ENCODE data around the gene CDK16.

CDK16 gene

DNA sequence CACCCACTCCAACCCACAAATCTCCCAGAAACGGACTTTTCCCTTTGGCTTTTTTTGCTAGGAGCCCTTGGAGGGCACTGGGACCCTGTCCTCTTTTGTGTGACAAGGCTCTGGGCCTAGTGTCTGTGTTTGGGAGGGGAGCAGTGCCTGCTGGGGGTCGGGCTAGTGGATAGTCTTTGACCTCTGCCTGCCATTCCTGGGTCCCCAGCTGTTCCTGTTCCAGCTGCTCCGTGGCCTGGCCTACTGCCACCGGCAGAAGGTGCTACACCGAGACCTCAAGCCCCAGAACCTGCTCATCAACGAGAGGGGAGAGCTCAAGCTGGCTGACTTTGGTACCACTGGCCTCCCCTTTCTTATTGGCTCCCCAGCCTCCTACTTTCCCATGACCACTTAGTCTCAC is 7.6 kb downstream of the CDK16 start:
- DNase-seq: peak in 1 of 2 donors; percentile 25
- peaks cover 28 to 65% (median 63%) of the 10 kb centered on the region in 3 donors for H3K36me3 ChIP-seq
- no peaks in the 10 kb centered on the region for H3K27me3 ChIP-seq
- TF ChIP-seq, protein P1, sequence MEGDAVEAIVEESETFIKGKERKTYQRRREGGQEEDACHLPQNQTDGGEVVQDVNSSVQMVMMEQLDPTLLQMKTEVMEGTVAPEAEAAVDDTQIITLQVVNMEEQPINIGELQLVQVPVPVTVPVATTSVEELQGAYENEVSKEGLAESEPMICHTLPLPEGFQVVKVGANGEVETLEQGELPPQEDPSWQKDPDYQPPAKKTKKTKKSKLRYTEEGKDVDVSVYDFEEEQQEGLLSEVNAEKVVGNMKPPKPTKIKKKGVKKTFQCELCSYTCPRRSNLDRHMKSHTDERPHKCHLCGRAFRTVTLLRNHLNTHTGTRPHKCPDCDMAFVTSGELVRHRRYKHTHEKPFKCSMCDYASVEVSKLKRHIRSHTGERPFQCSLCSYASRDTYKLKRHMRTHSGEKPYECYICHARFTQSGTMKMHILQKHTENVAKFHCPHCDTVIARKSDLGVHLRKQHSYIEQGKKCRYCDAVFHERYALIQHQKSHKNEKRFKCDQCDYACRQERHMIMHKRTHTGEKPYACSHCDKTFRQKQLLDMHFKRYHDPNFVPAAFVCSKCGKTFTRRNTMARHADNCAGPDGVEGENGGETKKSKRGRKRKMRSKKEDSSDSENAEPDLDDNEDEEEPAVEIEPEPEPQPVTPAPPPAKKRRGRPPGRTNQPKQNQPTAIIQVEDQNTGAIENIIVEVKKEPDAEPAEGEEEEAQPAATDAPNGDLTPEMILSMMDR (IDR thresholded peaks at IDR 0.05): no peak
- H3K27ac ChIP-seq: no peak overlapping the region
- no peak overlapping the region for H3K4me3 ChIP-seq
- H3K9me3 ChIP-seq: no peaks in the 10 kb centered on the region
- no peaks in the 10 kb centered on the region for H3K4me1 ChIP-seq
- intact Hi-C loops (cut with DNase I; ENCODE audit: low total_unique reads): no loop called here

DNA sequence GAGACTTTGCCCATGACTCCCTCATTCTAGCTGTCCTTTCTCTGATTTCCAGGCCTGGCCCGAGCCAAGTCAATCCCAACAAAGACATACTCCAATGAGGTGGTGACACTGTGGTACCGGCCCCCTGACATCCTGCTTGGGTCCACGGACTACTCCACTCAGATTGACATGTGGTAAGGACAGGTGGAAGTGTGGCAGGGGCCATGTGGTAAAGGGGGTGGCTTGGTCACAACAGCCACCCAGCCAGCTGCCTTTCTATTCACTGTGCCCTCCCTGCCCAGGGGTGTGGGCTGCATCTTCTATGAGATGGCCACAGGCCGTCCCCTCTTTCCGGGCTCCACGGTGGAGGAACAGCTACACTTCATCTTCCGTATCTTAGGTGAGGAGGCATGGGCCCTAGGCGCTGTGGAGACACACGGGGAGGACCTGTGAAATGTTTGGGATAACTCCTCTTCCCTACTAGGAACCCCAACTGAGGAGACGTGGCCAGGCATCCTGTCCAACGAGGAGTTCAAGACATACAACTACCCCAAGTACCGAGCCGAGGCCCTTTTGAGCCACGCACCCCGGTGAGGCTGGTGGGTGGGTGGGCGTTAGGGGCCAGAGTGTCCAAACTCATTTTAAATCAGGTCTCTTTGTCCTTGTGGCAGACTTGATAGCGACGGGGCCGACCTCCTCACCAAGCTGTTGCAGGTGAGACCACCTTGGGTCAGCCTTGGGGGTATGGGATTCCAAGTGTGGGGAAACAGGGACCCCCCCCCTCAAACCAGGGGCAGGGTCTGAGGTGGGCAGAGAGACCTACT is 8.3 kb downstream of the CDK16 start:
- intact Hi-C loops (cut with DNase I; ENCODE audit: low total_unique reads): no loop called here
- peaks cover 28 to 65% (median 60%) of the 10 kb centered on the region in 3 donors for H3K36me3 ChIP-seq
- H3K4me1 ChIP-seq: no peaks in the 10 kb centered on the region
- H3K27ac ChIP-seq: no peak overlapping the region
- H3K27me3 ChIP-seq: no peaks in the 10 kb centered on the region
- TF ChIP-seq, protein P1 (IDR thresholded peaks at IDR 0.05): no peak
- peak in 1 of 2 donors; percentile 40 for DNase-seq
- no peak overlapping the region for H3K4me3 ChIP-seq
- H3K9me3 ChIP-seq: no peaks in the 10 kb centered on the region

DNA sequence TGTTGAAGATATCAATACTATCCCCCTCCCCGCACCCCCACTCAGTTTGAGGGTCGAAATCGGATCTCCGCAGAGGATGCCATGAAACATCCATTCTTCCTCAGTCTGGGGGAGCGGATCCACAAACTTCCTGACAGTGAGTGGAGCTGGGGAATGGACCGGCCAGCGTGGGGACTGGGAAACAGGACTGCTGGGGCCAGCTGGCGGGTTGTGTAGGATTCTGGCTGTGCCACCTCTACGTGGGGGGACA is 8.8 kb downstream of the CDK16 start:
- H3K27ac ChIP-seq: no peak overlapping the region
- TF ChIP-seq, protein P1 (IDR thresholded peaks at IDR 0.05): no peak
- H3K9me3 ChIP-seq: no peaks in the 10 kb centered on the region
- H3K36me3 ChIP-seq: peaks cover 28 to 65% (median 60%) of the 10 kb centered on the region in 3 donors
- DNase-seq: no peak
- no peak overlapping the region for H3K4me3 ChIP-seq
- intact Hi-C loops (cut with DNase I; ENCODE audit: low total_unique reads): no loop called here
- no peaks in the 10 kb centered on the region for H3K27me3 ChIP-seq
- H3K4me1 ChIP-seq: peaks cover 0 to 3% (median under 1%) of the 10 kb centered on the region in 4 donors

DNA sequence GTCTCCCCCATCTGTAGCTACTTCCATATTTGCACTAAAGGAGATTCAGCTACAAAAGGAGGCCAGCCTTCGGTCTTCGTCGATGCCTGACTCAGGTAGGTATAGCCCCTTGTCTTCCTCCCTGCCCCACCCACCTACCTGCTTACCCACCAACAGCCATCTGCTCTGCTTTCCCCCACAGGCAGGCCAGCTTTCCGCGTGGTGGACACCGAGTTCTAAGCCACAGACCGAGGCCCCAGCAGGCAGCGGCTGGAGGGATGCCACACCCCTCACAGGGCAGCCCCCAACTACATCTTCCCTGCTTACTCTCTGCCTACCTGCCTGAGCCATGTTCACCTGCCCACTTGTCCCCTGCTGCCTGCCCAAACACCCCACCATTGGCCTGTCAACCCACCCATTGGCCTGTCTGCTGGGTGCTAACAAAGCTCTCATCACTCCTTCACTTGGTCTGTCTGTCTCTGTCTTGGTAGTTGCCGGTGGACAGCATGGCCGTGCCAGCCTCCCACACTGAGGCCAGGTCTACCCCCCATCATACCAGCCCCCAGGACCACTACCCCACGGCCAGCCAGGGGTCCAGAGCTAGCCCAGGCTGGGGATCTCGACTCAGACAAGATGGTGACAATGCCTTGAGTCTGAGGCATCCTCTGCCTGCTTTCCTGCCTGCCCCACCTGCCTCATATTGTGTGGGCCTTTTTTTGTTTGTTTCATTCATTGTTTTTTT is 10.2 kb downstream of the CDK16 start:
- Histone ChIP-seq H3K36me3 (peaks cover 28 to 56% (median 53%) of the 10 kb centered on the region in 3 donors), H3K4me1 (peaks cover 0 to 7% (median 2%) of the 10 kb centered on the region in 4 donors), H3K27me3 (no peaks in the 10 kb centered on the region), H3K9me3 (no peaks in the 10 kb centered on the region), H3K27ac (no peak overlapping the region), H3K4me3 (no peak overlapping the region)
- intact Hi-C loops (cut with DNase I; ENCODE audit: low total_unique reads): no loop called here
- no peak for DNase-seq
- TF ChIP-seq, protein P1 (IDR thresholded peaks at IDR 0.05): no peak

DNA sequence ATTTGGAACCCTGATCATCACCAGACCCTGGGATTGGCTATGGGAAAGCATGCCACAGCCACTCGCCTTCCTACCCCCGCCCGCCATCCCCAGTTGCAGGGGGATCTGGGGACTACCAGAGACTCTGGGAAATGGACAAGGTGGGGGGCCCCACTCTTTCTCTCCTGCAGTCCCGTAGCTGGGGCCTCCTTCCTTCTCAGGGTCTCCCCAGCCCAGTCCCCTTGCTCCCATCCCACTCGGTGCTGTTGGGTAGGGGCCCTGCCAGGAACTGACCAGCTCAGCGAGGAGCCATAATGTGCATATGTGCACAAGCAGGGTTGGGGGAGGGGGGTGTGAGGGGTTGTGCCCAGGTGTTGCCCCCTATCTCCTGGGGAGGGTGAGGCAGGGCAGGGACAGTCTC is 10.9 kb downstream of the CDK16 start:
- Histone ChIP-seq H3K4me3 (no peak overlapping the region), H3K36me3 (peaks cover 28 to 49% (median 46%) of the 10 kb centered on the region in 3 donors), H3K9me3 (no peaks in the 10 kb centered on the region), H3K4me1 (peaks cover 0 to 7% (median 2%) of the 10 kb centered on the region in 4 donors), H3K27me3 (no peaks in the 10 kb centered on the region), H3K27ac (no peak overlapping the region)
- intact Hi-C loops (cut with DNase I; ENCODE audit: low total_unique reads): no loop called here
- TF ChIP-seq, protein P1 (IDR thresholded peaks at IDR 0.05): no peak
- no peak for DNase-seq

Measured in tibial artery (tissue), 4 donors.